ENCODE results near the gene MSH5. TPM values are rescaled to one million over a fixed set of nuclear protein-coding genes. Genes with fewer than 3 reads are reported as not detected.

Gene MSH5
- total RNA-seq, 1 experiment from 2014 or later: 22.4 TPM

DNA sequence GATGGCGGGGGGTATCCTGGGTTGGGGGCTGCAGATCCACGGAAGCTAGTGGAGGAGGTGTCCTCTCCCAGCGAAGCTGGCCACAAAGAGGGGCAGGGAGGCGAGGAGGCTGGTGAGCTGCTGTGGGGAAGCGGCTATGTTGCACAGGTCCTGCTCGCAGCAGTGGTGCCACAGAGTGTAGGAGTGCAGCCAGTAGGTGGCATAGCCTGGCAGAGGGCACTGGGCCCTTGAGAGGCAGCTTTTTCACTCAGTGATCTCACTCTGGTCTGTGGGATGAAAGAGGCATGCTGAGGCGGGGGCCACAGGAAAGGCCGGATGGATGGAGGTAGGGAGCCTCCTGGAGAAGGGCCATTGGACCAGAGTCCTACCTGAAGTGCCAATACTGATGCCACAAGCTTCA is 27.5 kb upstream of the MSH5 start:
- Histone ChIP-seq H3K9ac (ENCODE audit: extremely low read depth, insufficient read length, low read length) (no peak overlapping the region), H2BK12ac (ENCODE audit: insufficient read length, low read depth, low read length) (no peak overlapping the region), H3K56ac (ENCODE audit: insufficient read length, low read depth, low read length) (no peak overlapping the region), H3K23me2 (ENCODE audit: insufficient read length, low read depth, low read length, poor library complexity, severe bottlenecking) (no peaks in the 10 kb centered on the region), H3K14ac (ENCODE audit: insufficient read depth, low read length) (no peak overlapping the region), H2BK120ac (ENCODE audit: low read depth, low read length, poor library complexity, severe bottlenecking) (no peak overlapping the region), H2AFZ (ENCODE audit: low read length) (no peak overlapping the region), H4K91ac (ENCODE audit: insufficient read length, low read depth, low read length) (no peak overlapping the region), H4K20me1 (ENCODE audit: control insufficient read depth, insufficient read depth, insufficient read length) (no peaks in the 10 kb centered on the region), H3K9me3 (ENCODE audit: control insufficient read depth, low read depth, low read length) (no peaks in the 10 kb centered on the region), H4K5ac (ENCODE audit: insufficient read length, low read depth, low read length) (no peak overlapping the region), H3K79me2 (ENCODE audit: insufficient read depth, low read length) (no peaks in the 10 kb centered on the region), H3K4me2 (ENCODE audit: insufficient read depth, insufficient read length, low read length) (no peak overlapping the region), H3K27ac (ENCODE audit: insufficient read length, low read depth, low read length) (no peak overlapping the region), H2BK20ac (ENCODE audit: low read depth, low read length, poor library complexity, severe bottlenecking) (no peak overlapping the region), H3K4ac (ENCODE audit: low read depth, low read length) (no peak overlapping the region), H2BK15ac (ENCODE audit: low read depth, low read length) (no peak overlapping the region), H3K18ac (ENCODE audit: insufficient read length, low read depth, low read length) (no peak overlapping the region), H3T11ph (ENCODE audit: low read length) (no peak overlapping the region), H3K27me3 (ENCODE audit: insufficient read depth, low read length) (no peaks in the 10 kb centered on the region), H4K8ac (replicated peaks; ENCODE audit: insufficient read length, low read depth, low read length) (no peak overlapping the region), H2BK5ac (ENCODE audit: insufficient read length, low read length) (no peak overlapping the region), H2AK5ac (ENCODE audit: insufficient read length, low read length) (no peak overlapping the region), H3K4me1 (ENCODE audit: insufficient read depth, low read length) (peaks cover 5% of the 10 kb centered on the region; the same call in 1 of the 2 replicates), H3K23ac (ENCODE audit: insufficient read length, low read depth, low read length) (no peak overlapping the region), H3K79me1 (ENCODE audit: insufficient read depth, low read depth, low read length, poor library complexity, severe bottlenecking) (no peaks in the 10 kb centered on the region)
- Mint-ChIP-seq H3K27ac (peak overlapping the region in 2 of 3 experiments; percentile 29 to 88; a peak in 1 of 7 replicates), H3K4me1 (peaks cover 33 to 44% of the 10 kb centered on the region in 2 experiments), H3K36me3 (ENCODE audit: insufficient read depth in 1 of 3, low read depth in 3 of 3) (no peaks in the 10 kb centered on the region), H3K9me3 (no peaks in the 10 kb centered on the region), H3K4me3 (no peak overlapping the region), H3K27me3 (ENCODE audit: low read depth) (peaks cover 8% of the 10 kb centered on the region)
- TF ChIP-seq CTCF (conservative IDR thresholded peaks at IDR 0.05): no peak
- DNase-seq: no peak
- no CpG with 5 or more reads among the region's 8 CpGs for WGBS (ENCODE audit: extremely low coverage, insufficient read length, low lambda C conversion rate)
